ENCODE measurements around the gene PSG5. TPM values are rescaled to one million over a fixed set of nuclear protein-coding genes. Genes with fewer than 3 reads are reported as not detected.
"Not testable (repeated sequence)": the region's sequence is repeated elsewhere in the genome, so short reads cannot be mapped to it uniquely, and the experiment has no call there.

Gene PSG5
- total RNA-seq, 1 donor from 2014 or later: not detected

GRCh38 chr19:43207991-43208390, 21.7 kb upstream of the PSG5 start:
- Mint-ChIP-seq H3K36me3 (ENCODE audit: low read depth) (no peaks in the 10 kb centered on the region), H3K27ac (no peak overlapping the region), H3K4me3 (no peak overlapping the region), H3K4me1 (no peaks in the 10 kb centered on the region), H3K27me3 (peaks cover 8% of the 10 kb centered on the region), H3K9me3 (no peaks in the 10 kb centered on the region)
- DNase-seq (no peak), ATAC-seq (ENCODE audit: low read depth) (no peak)
- intact Hi-C loops (cut with micrococcal nuclease): no loop called here
- ChIA-PET CTCF (no interaction called here), POLR2A (no interaction called here)
- TF ChIP-seq, protein P1, sequence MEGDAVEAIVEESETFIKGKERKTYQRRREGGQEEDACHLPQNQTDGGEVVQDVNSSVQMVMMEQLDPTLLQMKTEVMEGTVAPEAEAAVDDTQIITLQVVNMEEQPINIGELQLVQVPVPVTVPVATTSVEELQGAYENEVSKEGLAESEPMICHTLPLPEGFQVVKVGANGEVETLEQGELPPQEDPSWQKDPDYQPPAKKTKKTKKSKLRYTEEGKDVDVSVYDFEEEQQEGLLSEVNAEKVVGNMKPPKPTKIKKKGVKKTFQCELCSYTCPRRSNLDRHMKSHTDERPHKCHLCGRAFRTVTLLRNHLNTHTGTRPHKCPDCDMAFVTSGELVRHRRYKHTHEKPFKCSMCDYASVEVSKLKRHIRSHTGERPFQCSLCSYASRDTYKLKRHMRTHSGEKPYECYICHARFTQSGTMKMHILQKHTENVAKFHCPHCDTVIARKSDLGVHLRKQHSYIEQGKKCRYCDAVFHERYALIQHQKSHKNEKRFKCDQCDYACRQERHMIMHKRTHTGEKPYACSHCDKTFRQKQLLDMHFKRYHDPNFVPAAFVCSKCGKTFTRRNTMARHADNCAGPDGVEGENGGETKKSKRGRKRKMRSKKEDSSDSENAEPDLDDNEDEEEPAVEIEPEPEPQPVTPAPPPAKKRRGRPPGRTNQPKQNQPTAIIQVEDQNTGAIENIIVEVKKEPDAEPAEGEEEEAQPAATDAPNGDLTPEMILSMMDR (IDR thresholded peaks at IDR 0.05): no peak

DNA sequence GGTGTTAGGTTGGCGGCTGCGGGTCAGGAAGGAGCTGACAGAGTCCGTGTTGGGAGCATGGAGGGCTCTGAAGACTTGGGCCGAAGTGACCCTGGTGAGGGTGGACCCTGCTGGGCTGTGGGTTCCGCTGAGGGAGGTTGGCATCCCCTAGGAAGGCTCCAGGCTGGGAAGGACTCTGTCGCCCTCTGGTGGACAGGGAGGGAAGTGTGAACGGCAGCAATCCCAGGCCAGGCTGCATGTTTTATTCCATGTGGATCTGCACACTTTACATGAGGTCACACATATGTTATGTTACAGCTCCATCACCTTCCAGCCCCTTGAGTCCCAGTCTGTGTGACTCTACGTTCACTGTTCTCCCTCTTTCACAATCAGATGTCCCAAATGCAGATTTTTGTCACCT, 20.8 kb upstream of the PSG5 start:
- H3K27ac Mint-ChIP-seq; H3K4me1 Mint-ChIP-seq; H3K4me3 Mint-ChIP-seq; CTCF ChIA-PET; intact Hi-C loops (cut with micrococcal nuclease); H3K9me3 Mint-ChIP-seq; H3K27me3 Mint-ChIP-seq; ATAC-seq (ENCODE audit: low read depth); H3K36me3 Mint-ChIP-seq (ENCODE audit: low read depth); POLR2A ChIA-PET; DNase-seq: not testable (repeated sequence)

DNA sequence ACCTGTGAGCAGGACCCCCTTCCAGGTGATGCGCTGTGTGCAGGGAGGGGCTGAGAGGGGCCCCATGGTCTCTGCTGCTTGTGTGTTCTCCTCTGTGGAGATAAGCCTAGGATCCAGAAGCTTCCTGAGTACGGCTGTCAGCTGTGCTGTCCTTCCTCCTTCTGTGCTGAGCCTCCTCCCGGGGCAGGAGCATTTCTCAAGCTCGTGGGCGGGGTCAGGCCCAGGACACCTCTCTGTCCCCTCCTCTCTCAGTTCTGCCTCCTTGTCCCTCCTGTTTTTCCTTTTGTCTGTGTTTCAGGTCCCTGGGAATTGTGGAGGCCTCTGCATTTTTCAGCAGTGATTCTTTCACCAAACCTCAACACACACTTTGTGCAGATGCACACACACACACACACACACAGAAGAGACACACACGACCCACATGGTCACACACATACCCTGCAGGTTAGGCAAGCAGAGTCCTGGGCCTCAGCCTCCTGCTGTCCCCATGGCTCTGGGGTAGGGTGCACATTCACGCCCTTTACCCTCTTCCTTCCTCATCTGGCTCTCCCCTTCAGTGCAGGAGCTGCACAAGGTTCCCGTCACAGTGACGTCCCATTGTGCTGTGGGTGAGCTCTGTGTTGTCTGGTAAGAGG, 19.3 kb upstream of the PSG5 start, which contains the start of gene PSG4:
TSS of gene PSG4 (minus strand) at position 168 of the 635 bp plus-strand sequence. CDS start at position 66, 102 bp downstream.
- DNase-seq; H3K27ac Mint-ChIP-seq; H3K36me3 Mint-ChIP-seq (ENCODE audit: low read depth); POLR2A ChIA-PET; H3K4me1 Mint-ChIP-seq; intact Hi-C loops (cut with micrococcal nuclease); H3K27me3 Mint-ChIP-seq; CTCF ChIA-PET; ATAC-seq (ENCODE audit: low read depth); H3K4me3 Mint-ChIP-seq; H3K9me3 Mint-ChIP-seq: not testable (repeated sequence)

GRCh38 chr19:43203611-43204010, 17.3 kb upstream of the PSG5 start:
- H3K27ac Mint-ChIP-seq; ATAC-seq (ENCODE audit: low read depth); intact Hi-C loops (cut with micrococcal nuclease); H3K27me3 Mint-ChIP-seq; H3K9me3 Mint-ChIP-seq; H3K4me3 Mint-ChIP-seq; H3K36me3 Mint-ChIP-seq (ENCODE audit: low read depth); H3K4me1 Mint-ChIP-seq; DNase-seq; POLR2A ChIA-PET; CTCF ChIA-PET: not testable (repeated sequence)

- not testable (repeated sequence) for H3K4me1 Mint-ChIP-seq
Observed at GRCh38 chr19:43201891-43202290, 15.6 kb upstream of the PSG5 start.

GRCh38 chr19:43201337-43201801, 15.0 kb upstream of the PSG5 start:
- H3K4me1 Mint-ChIP-seq; H3K27me3 Mint-ChIP-seq; H3K9me3 Mint-ChIP-seq; H3K36me3 Mint-ChIP-seq (ENCODE audit: low read depth); ATAC-seq (ENCODE audit: low read depth); DNase-seq; CTCF ChIA-PET; H3K27ac Mint-ChIP-seq; intact Hi-C loops (cut with micrococcal nuclease); H3K4me3 Mint-ChIP-seq; POLR2A ChIA-PET: not testable (repeated sequence)

More at GRCh38 chr19:43201891-43202290, 15.6 kb upstream of the PSG5 start:
- H3K4me3 Mint-ChIP-seq; H3K27me3 Mint-ChIP-seq; H3K9me3 Mint-ChIP-seq; POLR2A ChIA-PET; H3K27ac Mint-ChIP-seq; intact Hi-C loops (cut with micrococcal nuclease); ATAC-seq (ENCODE audit: low read depth); CTCF ChIA-PET; H3K36me3 Mint-ChIP-seq (ENCODE audit: low read depth); DNase-seq: not testable (repeated sequence)

DNA sequence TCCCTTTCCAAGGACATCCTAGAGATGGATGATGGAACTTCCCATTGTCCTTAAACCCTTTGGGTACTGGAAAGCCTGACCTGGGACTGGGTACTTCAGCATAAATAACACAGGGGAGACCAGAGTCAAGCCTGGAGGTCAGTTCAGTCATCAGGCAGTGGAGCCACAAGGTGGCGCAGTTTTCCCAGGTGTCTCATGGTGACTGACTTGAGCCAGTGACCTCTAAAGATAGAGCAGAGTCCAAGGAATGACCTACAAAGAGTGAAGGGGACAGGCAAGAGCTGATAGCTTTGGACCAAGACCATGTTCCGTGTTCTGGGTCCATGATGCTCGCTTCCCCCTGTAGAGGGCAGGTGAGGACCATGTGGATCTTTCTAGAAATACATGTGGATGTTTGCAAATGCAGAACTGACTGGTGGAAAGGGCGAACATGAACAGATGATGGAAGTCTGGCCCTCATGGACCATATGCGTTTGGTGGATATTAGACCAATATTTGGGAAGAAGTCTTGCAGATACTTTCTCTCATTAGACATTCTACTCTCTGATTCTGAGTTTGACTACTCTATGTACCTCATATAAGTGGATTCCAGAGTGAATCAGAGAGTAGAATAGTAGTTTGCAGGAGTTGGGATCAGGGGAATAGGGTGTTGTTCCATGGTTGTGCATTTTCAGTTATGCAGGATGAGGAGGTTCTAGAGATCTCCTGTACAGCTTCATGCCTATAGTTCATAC, 12.5 kb upstream of the PSG5 start:
- H3K27ac Mint-ChIP-seq; ATAC-seq (ENCODE audit: low read depth); H3K9me3 Mint-ChIP-seq; intact Hi-C loops (cut with micrococcal nuclease); H3K4me3 Mint-ChIP-seq; POLR2A ChIA-PET; CTCF ChIA-PET; H3K36me3 Mint-ChIP-seq (ENCODE audit: low read depth); H3K4me1 Mint-ChIP-seq; DNase-seq; H3K27me3 Mint-ChIP-seq: not testable (repeated sequence)

GRCh38 chr19:43197666-43198397, 11.5 kb upstream of the PSG5 start:
- H3K27me3 Mint-ChIP-seq; ATAC-seq (ENCODE audit: low read depth); H3K4me1 Mint-ChIP-seq; H3K36me3 Mint-ChIP-seq (ENCODE audit: low read depth); POLR2A ChIA-PET; intact Hi-C loops (cut with micrococcal nuclease); H3K4me3 Mint-ChIP-seq; CTCF ChIA-PET; H3K9me3 Mint-ChIP-seq; H3K27ac Mint-ChIP-seq; DNase-seq: not testable (repeated sequence)

DNA sequence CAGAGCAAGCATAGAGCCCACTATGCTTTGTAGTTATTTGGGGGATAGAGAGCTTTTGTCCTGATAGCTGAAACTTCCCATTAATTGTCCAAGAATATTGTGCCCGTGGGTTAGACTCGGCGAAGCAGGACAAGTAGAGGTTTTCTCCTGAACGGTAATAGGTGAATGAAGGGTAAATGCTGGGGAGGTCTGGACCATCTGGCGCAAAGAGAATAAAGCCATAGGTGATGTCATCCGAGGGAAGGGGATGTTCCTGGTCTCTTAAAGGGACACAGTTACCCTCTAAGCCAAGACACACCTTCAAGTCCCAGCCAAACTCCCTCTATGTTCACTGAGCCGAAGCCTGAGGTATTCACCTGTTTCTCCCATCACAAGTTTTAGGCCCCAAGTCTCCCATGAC, 8.1 kb upstream of the PSG5 start:
- H3K27ac Mint-ChIP-seq; intact Hi-C loops (cut with micrococcal nuclease); ATAC-seq (ENCODE audit: low read depth); H3K4me3 Mint-ChIP-seq; H3K4me1 Mint-ChIP-seq; DNase-seq; POLR2A ChIA-PET; CTCF ChIA-PET; H3K9me3 Mint-ChIP-seq; H3K36me3 Mint-ChIP-seq (ENCODE audit: low read depth): not testable (repeated sequence)
- H3K27me3 Mint-ChIP-seq: peaks cover 12% of the 10 kb centered on the region

DNA sequence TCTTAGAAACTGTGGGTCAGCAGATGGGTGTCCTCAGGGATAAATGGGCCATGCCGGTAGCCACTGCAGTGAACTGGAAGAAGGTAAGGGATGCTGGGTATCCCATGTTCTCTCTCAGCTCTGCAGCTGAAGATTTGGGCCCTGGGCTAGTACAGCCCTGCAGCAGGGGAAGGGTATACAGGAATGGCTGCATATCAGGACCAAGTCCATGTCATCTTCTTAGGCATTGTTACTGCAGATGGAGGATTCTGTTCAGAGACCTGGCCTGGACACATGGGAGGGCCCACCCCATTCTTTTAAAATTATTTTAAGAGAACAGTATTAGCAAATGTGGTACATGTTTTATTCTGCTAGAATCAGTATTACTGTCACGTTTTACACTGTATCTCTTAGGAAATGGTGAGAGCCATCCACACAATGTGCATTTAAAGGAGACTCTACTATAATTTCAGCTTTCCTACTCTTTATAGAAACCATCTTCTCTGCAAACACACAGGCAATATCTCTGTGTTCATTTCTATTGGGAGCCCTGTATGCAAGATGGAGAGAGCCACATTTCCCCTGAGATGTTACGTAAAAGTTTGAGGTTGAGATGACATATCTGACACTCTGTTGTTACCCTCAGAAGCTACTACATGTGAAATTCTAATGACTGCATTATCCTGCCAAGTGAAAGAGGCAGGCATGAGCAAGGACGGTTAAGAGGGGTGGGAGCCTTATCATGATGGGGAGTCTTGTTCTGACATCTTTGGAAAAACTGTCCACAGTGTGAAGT, 6.2 kb upstream of the PSG5 start:
- CTCF ChIA-PET: not testable (repeated sequence)

More for the DNA sequence above, 6.2 kb upstream of the PSG5 start:
- H3K27me3 Mint-ChIP-seq: peaks cover 12% of the 10 kb centered on the region
- H3K9me3 Mint-ChIP-seq; intact Hi-C loops (cut with micrococcal nuclease); H3K4me3 Mint-ChIP-seq; DNase-seq; H3K36me3 Mint-ChIP-seq (ENCODE audit: low read depth); H3K27ac Mint-ChIP-seq; H3K4me1 Mint-ChIP-seq; ATAC-seq (ENCODE audit: low read depth); POLR2A ChIA-PET: not testable (repeated sequence)

All from activated B cell treated with CpG ODN at 0.5 μM for 24 hours (primary cell).